Gastroesophageal sphincter (tissue), 4 donors: ENCODE results near the gene SLC1A2. TPM values are rescaled to one million over a fixed set of nuclear protein-coding genes. Genes with fewer than 3 reads are reported as not detected.

Source experiments
- ATAC-seq: fragments of 150-250 bp; one replicate; pipeline ENCODE4 v1.9.1; 2016; ENCODE audit warnings: mild to moderate bottlenecking, moderate library complexity
- H3K27ac ChIP-seq, 4 donors: fragments of 200-600 bp; sonication (generic) in 3 of 4; 1 replicate in 3 of 4; 2 replicates in 1 of 4; pipeline ENCODE4 v1.5.1; 2016 to 2019
- H3K27me3 ChIP-seq: fragments of 200-600 bp; sonication (generic); one replicate; pipeline ENCODE4 v1.5.1; 2019
- H3K36me3 ChIP-seq, 2 donors: fragments of 200-600 bp; sonication (generic); one replicate each; pipeline ENCODE4 v1.5.1; 2019; ENCODE audit warnings: control low read depth in 1 of 2
- H3K4me1 ChIP-seq, 3 donors: fragments of 200-600 bp; sonication (generic); 1 replicate in 2 of 3; 2 replicates in 1 of 3; pipeline ENCODE4 v1.5.1; 2016 to 2019; ENCODE audit warnings: control low read depth in 2 of 3
- H3K4me3 ChIP-seq, 2 donors: fragments of 200-600 bp; sonication (generic); one replicate each; pipeline ENCODE4 v1.5.1; 2019; ENCODE audit warnings: mild to moderate bottlenecking in 1 of 2, moderate library complexity in 1 of 2
- H3K9me3 ChIP-seq, 3 donors: fragments of 200-600 bp; sonication (generic); one replicate each; pipeline ENCODE4 v1.5.1; 2017 to 2019; ENCODE audit warnings: control low read depth in 2 of 3
- EP300 ChIP-seq: sonication (generic); formaldehyde crosslinking; IDR thresholded peaks from one replicate; pipeline ENCODE4 v1.6.1; 2017; ENCODE audit warnings: antibody characterized with exemption, mild to moderate bottlenecking
- POLR2A ChIP-seq, 2 donors: fragments of 450-650 bp; IDR thresholded peaks; one replicate each; pipeline ENCODE4 v1.6.1; 2017; ENCODE audit warnings: antibody characterized with exemption in 2 of 2, mild to moderate bottlenecking in 2 of 2, moderate library complexity in 1 of 2
- POLR2AphosphoS5 ChIP-seq: sonication (generic); formaldehyde crosslinking; IDR thresholded peaks from one replicate; pipeline ENCODE4 v1.6.1; 2017; ENCODE audit warnings: antibody characterized with exemption
- WGBS, 2 donors: methylation state at CpG; one replicate each; pipeline ENCODE4 v1.1.5; 2018; ENCODE audit warnings: low coverage in 1 of 2; 5-methylcytosine and 5-hydroxymethylcytosine counted together
- total RNA-seq, 4 donors: library from RNA; depleted of rRNA; stranded (reverse); fragments of >200 nt; gene quantifications; one replicate each; pipeline ENCODE4 v1.1.0, GENCODE V29; 2016
- TF ChIP-seq, protein P1 (sequence below), 4 experiments: fragments of 200-600 bp in 2 of 4; fragments of 450-650 bp in 2 of 4; sonication (generic) in 1 of 4; IDR thresholded peaks; one replicate each; pipeline ENCODE4 v1.5.1; 2017 to 2019; ENCODE audit warnings: antibody characterized with exemption in 4 of 4, mild to moderate bottlenecking in 2 of 4, moderate library complexity in 2 of 4

The SLC1A2 gene
- total RNA-seq, 4 donors from 2014 or later = 0.12 to 1.5 (median 0.40) TPM; not detected in 1

DNA sequence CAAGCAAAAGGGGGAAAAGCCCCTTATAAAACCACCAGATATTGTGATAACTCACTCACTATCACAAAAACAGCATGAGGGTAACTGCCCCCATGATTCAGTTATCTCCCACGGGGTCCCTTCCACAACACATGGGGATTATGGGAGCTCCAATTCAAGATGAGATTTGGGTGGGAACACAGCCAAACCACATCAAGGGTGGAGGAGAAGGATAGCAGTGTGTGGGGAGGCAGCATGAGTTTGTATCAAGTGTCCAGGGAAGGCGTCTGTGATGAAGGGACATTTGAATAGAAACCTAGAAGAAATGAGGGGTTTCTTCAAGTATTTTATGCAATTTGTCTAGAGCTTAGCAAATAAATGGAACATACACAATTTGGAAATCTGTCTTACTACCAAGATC, 98.2 kb downstream of the SLC1A2 start:
- Histone ChIP-seq H3K36me3 (no peaks in the 10 kb centered on the region), H3K9me3 (no peaks in the 10 kb centered on the region), H3K4me3 (no peak overlapping the region), H3K27me3 (no peaks in the 10 kb centered on the region), H3K27ac (no peak overlapping the region), H3K4me1 (peaks cover 0 to 11% (median 0%) of the 10 kb centered on the region in 3 donors)
- WGBS, 2 donors = 87 to 90% methylated on average over 2 of the region's 2 CpGs
- ATAC-seq = no peak
- no peak for TF ChIP-seq POLR2AphosphoS5
- no peak for TF ChIP-seq POLR2A (IDR thresholded peaks at IDR 0.05)
- TF ChIP-seq, protein P1, sequence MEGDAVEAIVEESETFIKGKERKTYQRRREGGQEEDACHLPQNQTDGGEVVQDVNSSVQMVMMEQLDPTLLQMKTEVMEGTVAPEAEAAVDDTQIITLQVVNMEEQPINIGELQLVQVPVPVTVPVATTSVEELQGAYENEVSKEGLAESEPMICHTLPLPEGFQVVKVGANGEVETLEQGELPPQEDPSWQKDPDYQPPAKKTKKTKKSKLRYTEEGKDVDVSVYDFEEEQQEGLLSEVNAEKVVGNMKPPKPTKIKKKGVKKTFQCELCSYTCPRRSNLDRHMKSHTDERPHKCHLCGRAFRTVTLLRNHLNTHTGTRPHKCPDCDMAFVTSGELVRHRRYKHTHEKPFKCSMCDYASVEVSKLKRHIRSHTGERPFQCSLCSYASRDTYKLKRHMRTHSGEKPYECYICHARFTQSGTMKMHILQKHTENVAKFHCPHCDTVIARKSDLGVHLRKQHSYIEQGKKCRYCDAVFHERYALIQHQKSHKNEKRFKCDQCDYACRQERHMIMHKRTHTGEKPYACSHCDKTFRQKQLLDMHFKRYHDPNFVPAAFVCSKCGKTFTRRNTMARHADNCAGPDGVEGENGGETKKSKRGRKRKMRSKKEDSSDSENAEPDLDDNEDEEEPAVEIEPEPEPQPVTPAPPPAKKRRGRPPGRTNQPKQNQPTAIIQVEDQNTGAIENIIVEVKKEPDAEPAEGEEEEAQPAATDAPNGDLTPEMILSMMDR (IDR thresholded peaks at IDR 0.05) = no peak
- TF ChIP-seq EP300 = no peak

DNA sequence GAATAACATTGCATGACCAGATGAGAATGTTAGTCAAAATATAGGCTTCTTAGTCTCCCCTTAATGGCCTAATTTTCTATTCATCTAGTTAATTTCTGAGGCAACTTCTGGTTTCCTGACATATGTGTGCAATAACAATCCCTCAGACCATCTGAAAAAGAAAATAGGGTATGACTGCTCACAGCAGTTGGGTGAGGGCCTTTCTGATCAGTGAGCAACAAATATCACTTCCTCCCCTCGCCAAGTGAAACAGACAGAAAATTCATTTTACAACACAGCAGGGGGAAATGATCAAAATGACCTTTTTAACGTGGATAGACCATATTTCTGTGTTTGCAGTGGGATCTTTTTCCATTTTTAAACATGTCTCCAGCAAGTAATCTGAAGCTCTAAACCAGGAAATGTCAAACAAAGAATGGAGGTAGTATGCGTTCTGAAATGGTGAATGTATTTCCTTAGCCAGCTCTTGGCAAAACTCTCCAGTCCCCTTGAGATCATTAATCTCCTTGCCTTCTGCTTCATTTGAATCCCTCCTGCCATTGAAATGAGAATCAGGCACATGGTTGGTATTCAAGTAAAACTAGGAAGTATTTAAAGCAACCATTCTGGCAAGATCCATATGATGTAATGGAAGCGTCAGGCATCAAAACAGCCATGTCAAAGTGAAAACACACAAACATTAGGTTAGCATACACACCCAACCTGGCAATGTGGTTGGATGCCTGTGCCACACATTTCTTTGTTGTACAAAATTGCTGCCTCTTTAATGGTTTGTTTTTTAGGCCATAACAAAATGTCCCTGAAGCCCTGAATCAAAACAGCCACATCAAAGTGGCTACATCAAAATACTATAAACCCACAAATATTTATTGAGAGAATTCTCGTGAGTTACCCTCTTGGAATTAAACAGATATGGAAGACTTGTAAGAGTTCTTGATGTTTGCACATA, 100.1 kb downstream of the SLC1A2 start:
- Histone ChIP-seq H3K27ac (no peak overlapping the region), H3K27me3 (no peaks in the 10 kb centered on the region), H3K36me3 (no peaks in the 10 kb centered on the region), H3K9me3 (no peaks in the 10 kb centered on the region), H3K4me3 (no peak overlapping the region), H3K4me1 (peaks cover 0 to 8% (median 0%) of the 10 kb centered on the region in 3 donors)
- no peak for ATAC-seq
- no peak for TF ChIP-seq POLR2A (IDR thresholded peaks at IDR 0.05)
- no peak for TF ChIP-seq EP300
- TF ChIP-seq, protein P1 (IDR thresholded peaks at IDR 0.05) = no peak
- TF ChIP-seq POLR2AphosphoS5 = no peak
- WGBS, 2 donors = 55 to 62% methylated on average over 5 of the region's 5 CpGs

DNA sequence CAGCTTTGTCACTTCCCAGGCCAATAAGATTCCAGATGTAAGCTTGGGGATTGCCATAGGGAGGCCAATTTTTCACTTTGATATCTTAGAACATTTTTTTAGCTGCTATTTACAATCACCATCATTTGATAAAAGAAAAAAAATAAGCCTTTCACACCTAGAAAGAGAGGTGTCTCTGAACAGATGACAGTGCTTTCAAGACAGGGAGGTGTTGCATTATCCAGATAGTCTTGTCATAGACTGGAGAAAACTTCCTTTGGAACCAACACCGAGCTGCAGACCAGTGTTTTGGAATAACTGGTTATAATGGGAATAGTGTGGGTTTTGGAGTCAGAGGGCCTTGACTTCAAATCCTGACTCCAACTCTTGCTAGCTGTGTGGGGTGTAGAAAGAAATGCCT, 101.0 kb downstream of the SLC1A2 start:
- Histone ChIP-seq H3K4me1 (peaks cover 0 to 8% (median 0%) of the 10 kb centered on the region in 3 donors), H3K4me3 (no peak overlapping the region), H3K36me3 (no peaks in the 10 kb centered on the region), H3K9me3 (no peaks in the 10 kb centered on the region), H3K27me3 (no peaks in the 10 kb centered on the region), H3K27ac (no peak overlapping the region)
- TF ChIP-seq POLR2AphosphoS5 (no peak), EP300 (no peak), POLR2A (IDR thresholded peaks at IDR 0.05) (no peak)
- TF ChIP-seq, protein P1 (IDR thresholded peaks at IDR 0.05) = no peak
- no peak for ATAC-seq
- WGBS, 2 donors = 80 to 86% methylated on average over 1 of the region's 1 CpG

DNA sequence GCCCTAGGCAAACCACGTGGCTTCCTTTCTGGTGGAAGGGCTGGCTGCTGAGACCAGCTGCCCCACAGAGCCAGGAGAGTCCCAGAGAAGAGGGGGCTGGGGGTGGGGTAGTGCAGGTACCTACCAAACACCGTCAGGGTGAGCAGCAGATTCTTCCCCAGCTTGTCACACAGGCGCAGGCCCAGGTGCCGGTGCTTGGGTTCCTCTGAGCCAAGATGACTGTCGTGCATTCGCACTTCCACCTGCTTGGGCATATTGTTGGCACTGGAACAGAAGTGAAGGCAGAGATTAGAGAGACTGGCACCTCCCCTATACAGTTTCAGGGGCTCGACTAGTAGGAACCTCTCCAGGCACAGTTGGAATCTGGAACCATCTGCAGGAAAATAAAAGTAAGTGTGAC, 102.1 kb downstream of the SLC1A2 start:
- WGBS, 2 donors = 93 to 100% methylated on average over 1 to 7 of the region's 7 CpGs
- ATAC-seq = no peak
- H3K4me3 ChIP-seq = no peak overlapping the region
- TF ChIP-seq EP300 (no peak), POLR2A (IDR thresholded peaks at IDR 0.05) (no peak), POLR2AphosphoS5 (no peak)
- TF ChIP-seq, protein P1 (IDR thresholded peaks at IDR 0.05) = no peak
- H3K27ac ChIP-seq = no peak overlapping the region
- H3K36me3 ChIP-seq = no peaks in the 10 kb centered on the region
- H3K9me3 ChIP-seq = no peaks in the 10 kb centered on the region
- H3K27me3 ChIP-seq = no peaks in the 10 kb centered on the region
- H3K4me1 ChIP-seq = peaks cover 0 to 8% (median 0%) of the 10 kb centered on the region in 3 donors

DNA sequence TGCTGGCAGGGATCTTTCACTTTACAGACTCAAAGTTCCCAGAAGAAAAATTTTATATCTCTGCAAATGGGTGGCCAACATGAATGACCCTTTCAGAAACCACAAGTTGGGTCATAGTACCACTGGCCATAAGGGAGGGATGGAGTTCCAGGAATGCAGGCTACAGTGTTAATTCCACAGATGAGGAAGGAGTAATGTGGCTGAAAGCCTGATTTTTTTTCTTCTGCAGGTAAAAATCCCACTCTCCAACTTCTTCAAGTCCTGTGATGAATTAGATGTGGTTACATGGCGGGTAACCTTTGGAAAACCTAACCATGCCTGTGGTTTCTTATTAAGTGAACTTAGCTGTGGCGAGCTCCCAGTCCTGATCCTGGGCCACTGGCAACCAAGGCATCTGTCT, 103.2 kb downstream of the SLC1A2 start:
- TF ChIP-seq EP300 (no peak), POLR2A (IDR thresholded peaks at IDR 0.05) (no peak), POLR2AphosphoS5 (no peak)
- TF ChIP-seq, protein P1 (IDR thresholded peaks at IDR 0.05) = no peak
- no peak overlapping the region for H3K4me3 ChIP-seq
- peaks cover 0 to 8% (median 0%) of the 10 kb centered on the region in 3 donors for H3K4me1 ChIP-seq
- ATAC-seq = no peak
- no peak overlapping the region for H3K27ac ChIP-seq
- H3K27me3 ChIP-seq = no peaks in the 10 kb centered on the region
- H3K36me3 ChIP-seq = no peaks in the 10 kb centered on the region
- 94 to 100% methylated on average over 1 to 2 of the region's 2 CpGs for WGBS, 2 donors
- no peaks in the 10 kb centered on the region for H3K9me3 ChIP-seq
